Measurements from ENCODE around the gene PRKAG3.
A peak's percentile ranks its signal among the peaks of the same experiment; 100 is the strongest.
"Not testable (repeated sequence)": the region's sequence is repeated elsewhere in the genome, so short reads cannot be mapped to it uniquely, and the experiment has no call there.

PRKAG3 gene

DNA sequence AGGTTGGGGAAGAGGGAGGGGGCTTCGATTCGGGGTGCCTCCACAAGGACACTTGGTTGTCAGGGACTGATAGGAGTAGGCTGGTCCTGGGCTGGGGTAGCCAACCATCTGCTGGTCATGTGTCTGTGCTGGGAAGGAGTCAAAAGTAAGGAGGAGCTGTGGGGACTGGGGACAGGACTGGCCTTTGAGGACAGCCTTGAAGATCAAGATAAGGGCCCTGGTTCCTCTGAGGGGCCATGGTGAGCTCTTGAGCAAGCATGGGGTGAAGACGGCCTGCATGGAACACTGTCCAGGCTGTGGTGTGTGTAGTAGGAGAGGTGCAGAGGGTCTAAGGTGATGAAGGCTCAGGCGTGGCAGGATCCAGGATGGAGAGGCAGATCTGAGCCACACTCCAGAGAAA lies 47.9 kb downstream of the PRKAG3 start:
- Histone ChIP-seq H3K9me3 (replicated peaks in 1 of 11) (peaks cover 0 to 18% (median under 1%) of the 10 kb centered on the region in 11 experiments; a peak in 9 of 22 replicates), H3K9ac (no peak overlapping the region), H4K20me1 (no peaks in the 10 kb centered on the region), H3K27me3 (0 out of 22 replicates have a peak, but pooled peaks cover 0 to 3% (median 0%) of the 10 kb centered on the region in 11 experiments), H3K4me3 (no peak overlapping the region), H3K4me2 (no peak overlapping the region), H3K36me3 (peaks cover 0 to 7% (median 0%) of the 10 kb centered on the region in 11 experiments; a peak in 5 of 22 replicates), H3K27ac (no peak overlapping the region), H3K4me1 (peaks cover 0 to 9% (median 0%) of the 10 kb centered on the region in 10 experiments; a peak in 2 of 20 replicates)
- TF ChIP-seq Cebpa-rat (IDR thresholded peaks at IDR 0.05), result no peak

DNA sequence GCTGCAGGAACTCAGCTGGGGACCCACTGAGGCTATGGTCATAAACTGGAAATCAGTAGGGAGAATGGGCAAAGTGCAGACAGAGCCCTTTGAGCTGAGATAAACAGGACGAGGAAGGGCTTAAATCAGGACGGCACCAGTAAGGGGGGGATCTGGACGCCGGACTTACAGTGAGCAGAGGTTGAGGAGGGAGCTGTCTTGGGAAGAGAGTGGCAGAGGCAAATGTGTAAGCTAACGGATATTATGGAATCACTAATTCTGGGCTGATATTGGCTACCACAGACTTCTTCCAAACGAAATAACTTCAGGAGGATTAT lies 49.1 kb downstream of the PRKAG3 start:
- no peak for TF ChIP-seq Cebpa-rat (IDR thresholded peaks at IDR 0.05)
- Histone ChIP-seq H3K4me2 (no peak overlapping the region), H3K36me3 (peaks cover 5 to 14% (median 7%) of the 10 kb centered on the region in 11 experiments; a peak in 17 of 22 replicates), H3K9me3 (replicated peaks in 1 of 11) (peaks cover 6 to 24% (median 11%) of the 10 kb centered on the region in 11 experiments), H3K27ac (no peak overlapping the region), H3K4me1 (peaks cover 0 to 9% (median 0%) of the 10 kb centered on the region in 10 experiments; a peak in 2 of 20 replicates), H3K27me3 (no peaks in the 10 kb centered on the region), H3K4me3 (no peak overlapping the region), H4K20me1 (no peaks in the 10 kb centered on the region), H3K9ac (no peak overlapping the region)

DNA sequence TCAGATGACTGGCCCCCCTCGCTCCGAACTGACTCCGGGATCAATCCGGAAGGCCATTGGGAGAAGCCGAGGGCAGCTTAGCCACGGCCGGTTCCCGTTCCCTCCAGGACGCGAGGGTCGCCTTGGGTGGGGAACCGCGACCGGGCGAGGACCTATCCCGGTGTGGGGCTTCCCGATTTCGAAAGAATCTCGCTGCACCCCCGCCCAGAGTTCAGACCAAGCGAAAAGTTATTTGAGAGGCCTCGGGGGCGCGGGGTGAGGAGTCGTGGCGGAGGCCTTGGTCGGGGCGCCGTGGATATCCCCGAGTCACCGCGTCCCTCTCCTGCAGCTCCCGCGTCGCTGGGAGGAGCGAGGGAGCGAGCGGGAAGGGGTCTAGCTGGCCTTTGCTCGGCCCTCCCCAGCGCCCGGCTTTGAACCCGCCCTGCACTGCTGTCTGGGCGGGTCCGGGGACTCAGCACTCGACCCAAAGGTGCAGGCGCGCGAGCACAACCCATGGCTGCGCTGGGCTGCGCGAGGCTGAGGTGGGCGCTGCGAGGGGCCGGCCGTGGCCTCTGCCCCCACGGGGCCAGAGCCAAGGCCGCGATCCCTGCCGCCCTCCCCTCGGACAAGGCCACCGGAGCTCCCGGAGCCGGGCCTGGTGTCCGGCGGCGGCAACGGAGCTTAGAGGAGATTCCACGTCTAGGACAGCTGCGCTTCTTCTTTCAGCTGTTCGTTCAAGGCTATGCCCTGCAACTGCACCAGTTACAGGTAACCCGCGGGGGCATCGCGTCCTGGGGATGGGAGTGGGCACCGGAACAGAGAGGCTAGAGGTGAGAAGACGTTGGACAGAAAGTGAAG lies 49.7 kb downstream of the PRKAG3 start, which contains the start of gene CYP27A1:
CYP27A1 (plus strand) TSS at position 457 of the 837 bp plus-strand sequence; CDS start at position 493, 36 bp downstream.
- Histone ChIP-seq H3K36me3 (peaks cover 6 to 19% (median 12%) of the 10 kb centered on the region in 11 experiments; a peak in 17 of 22 replicates), H3K4me3 (no peak within 1 kb of the TSS), H3K4me2 (no peak within 1 kb of the TSS), H3K4me1 (peaks cover 0 to 9% (median 0%) of the 10 kb centered on the region in 10 experiments; a peak in 2 of 20 replicates), H3K9ac (no peak within 1 kb of the TSS), H3K27me3 (no peaks in the 10 kb centered on the region), H3K9me3 (replicated peaks in 1 of 11) (peaks cover 12 to 30% (median 17%) of the 10 kb centered on the region in 11 experiments), H4K20me1 (no peaks in the 10 kb centered on the region), H3K27ac (no peak within 1 kb of the TSS)
- no peak for TF ChIP-seq Cebpa-rat (IDR thresholded peaks at IDR 0.05)

DNA sequence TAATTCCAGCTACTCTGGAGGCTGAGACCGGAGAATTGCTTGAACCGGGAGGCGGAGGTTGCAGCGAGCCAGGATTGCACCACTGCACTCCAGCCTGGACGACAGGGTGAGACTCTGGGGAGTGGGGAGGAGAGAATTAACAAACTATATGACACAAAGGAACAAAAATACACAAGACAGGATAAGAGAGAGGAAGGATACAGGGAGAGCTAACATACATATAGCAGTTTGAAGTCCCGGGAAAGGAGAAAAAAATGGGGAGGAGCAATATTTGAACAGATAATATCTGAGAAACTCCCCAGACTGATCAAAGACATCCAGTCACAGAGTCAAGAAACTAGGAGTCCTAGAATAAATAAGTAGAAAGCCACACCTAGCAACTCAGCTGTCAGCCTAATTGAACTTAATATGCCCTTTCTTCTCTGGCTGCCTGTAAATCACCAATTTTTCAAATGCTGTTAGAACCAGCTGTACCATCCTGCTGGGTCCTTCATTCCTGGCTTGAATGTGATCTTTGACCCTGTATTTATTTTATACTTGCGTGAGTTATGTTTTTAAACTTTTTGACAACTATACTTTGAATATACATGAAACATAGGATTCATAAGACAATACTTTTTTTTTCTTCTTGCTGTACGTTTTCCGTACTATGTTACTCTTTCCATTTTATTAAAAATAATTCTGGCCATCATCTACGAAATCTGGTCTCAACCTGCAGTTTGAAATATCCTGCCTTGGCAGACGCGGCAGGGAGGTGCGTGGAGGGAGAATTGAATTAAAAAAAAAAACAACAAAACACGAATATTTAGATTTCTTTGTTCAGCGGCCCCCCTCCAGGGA lies 50.5 kb downstream of the PRKAG3 start:
- no peak overlapping the region for H3K4me3 ChIP-seq

DNA sequence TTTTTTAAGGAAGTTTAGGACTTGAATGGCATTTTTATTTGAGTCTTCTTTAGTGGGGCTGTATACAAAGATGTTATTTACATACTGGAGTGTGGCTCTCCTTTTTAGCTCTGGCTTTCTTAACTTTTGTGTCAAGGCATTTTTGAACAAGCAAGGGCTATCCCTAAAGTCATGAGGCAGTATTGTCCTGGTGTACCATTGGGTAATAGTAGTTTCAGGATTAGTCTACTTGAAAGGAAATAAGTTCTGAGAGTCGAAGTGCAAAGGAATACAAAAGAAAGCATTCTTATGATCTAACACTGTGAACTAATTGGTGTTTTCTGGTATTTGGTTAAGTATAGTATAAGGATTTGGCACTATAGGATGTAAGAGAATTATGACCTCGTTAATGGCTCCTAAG lies 51.6 kb downstream of the PRKAG3 start:
- no peak for TF ChIP-seq Cebpa-rat (IDR thresholded peaks at IDR 0.05)
- Histone ChIP-seq H3K9ac (no peak overlapping the region), H3K4me3 (no peak overlapping the region), H4K20me1 (no peaks in the 10 kb centered on the region), H3K9me3 (replicated peaks in 1 of 11) (peaks cover 23 to 48% (median 36%) of the 10 kb centered on the region in 11 experiments), H3K4me2 (0 out of 22 replicates have a peak overlapping the region, but pooled peaks of 2 of the 11 experiments have one; percentile 9 to 17), H3K27me3 (no peaks in the 10 kb centered on the region), H3K36me3 (peaks cover 13 to 34% (median 23%) of the 10 kb centered on the region in 11 experiments; a peak in 20 of 22 replicates), H3K27ac (no peak overlapping the region), H3K4me1 (peaks cover 0 to 9% (median 0%) of the 10 kb centered on the region in 10 experiments; a peak in 4 of 20 replicates)

More for the DNA sequence above, 50.5 kb downstream of the PRKAG3 start:
- H3K27ac ChIP-seq, result no peak overlapping the region
- H4K20me1 ChIP-seq, result no peaks in the 10 kb centered on the region
- peaks cover 13 to 28% (median 20%) of the 10 kb centered on the region in 11 experiments; a peak in 19 of 22 replicates for H3K36me3 ChIP-seq
- TF ChIP-seq Cebpa-rat (IDR thresholded peaks at IDR 0.05), result no peak
- no peak overlapping the region for H3K4me2 ChIP-seq
- H3K9me3 ChIP-seq (replicated peaks in 1 of 11), result peaks cover 20 to 38% (median 26%) of the 10 kb centered on the region in 11 experiments
- peaks cover 0 to 16% (median 0%) of the 10 kb centered on the region in 10 experiments; a peak in 4 of 20 replicates for H3K4me1 ChIP-seq
- H3K9ac ChIP-seq, result no peak overlapping the region
- H3K27me3 ChIP-seq, result no peaks in the 10 kb centered on the region

DNA sequence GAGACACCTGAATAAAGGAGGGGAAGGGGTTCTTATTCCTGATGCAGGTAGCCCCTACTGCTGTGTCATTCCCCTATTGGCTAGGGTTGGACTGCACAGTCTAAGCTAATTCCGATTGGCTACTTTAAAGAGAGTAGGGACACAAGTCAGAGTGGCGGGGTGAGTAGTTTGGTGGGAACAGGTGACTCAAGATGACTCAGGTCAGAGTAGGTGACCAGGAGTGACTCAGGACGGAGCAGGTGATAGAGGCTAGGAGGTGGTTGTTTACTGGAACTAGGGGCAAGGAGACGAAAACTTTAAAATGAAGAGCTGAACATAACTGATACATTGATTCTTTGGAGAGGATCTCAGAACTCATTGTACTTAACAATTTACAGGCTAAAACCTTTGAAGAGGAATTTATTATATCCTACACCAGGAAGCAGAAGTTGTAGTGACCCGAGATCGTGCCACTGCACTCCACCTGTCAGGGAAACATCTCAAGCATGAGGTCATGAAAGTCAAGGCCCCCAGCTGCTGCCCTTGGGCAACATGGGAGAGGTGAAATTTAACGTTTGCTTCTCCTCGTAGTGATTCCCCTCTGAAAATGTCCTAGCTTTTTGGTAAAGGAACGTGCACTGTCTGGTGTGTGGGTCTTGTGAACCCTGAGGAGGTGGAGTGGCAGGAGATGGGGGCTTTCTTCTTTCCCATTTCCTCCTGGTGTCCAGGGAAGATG lies 54.2 kb downstream of the PRKAG3 start:
- H3K9ac ChIP-seq, result no peak overlapping the region
- H3K4me2 ChIP-seq, result no peak overlapping the region
- no peak overlapping the region for H3K4me3 ChIP-seq
- peaks cover 23 to 67% (median 43%) of the 10 kb centered on the region in 11 experiments for H3K9me3 ChIP-seq (replicated peaks in 1 of 11)
- peaks cover 13 to 51% (median 33%) of the 10 kb centered on the region in 11 experiments; a peak in 21 of 22 replicates for H3K36me3 ChIP-seq
- H3K27ac ChIP-seq, result no peak overlapping the region
- H3K27me3 ChIP-seq, result no peaks in the 10 kb centered on the region
- peaks cover 0 to 9% (median 0%) of the 10 kb centered on the region in 10 experiments; a peak in 3 of 20 replicates for H3K4me1 ChIP-seq
- TF ChIP-seq Cebpa-rat (IDR thresholded peaks at IDR 0.05), result no peak
- H4K20me1 ChIP-seq, result no peaks in the 10 kb centered on the region

DNA sequence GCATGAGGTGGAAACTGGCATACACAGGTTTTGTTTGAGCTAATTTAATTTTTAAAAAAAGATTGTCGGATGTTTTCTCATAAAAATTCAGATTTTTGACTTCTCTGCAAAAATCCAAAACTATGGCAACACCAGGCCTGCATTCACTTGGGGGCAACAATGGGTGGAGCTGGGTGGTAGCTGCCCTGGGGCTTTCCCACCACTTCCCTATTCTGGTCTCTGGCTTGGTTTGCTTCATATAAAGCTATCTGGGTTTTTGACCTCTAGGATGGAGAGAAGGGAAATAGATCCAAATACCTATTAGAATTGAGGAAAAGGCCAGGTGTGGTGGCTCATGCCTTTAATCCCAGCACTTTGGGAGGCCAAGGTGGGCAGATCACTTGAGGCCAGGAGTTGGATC lies 55.1 kb downstream of the PRKAG3 start:
- Histone ChIP-seq H3K27ac (no peak overlapping the region), H3K36me3 (peaks cover 13 to 51% (median 32%) of the 10 kb centered on the region in 11 experiments; a peak in 21 of 22 replicates), H3K9me3 (replicated peaks in 1 of 11) (peaks cover 23 to 64% (median 43%) of the 10 kb centered on the region in 11 experiments), H3K4me2 (peak overlapping the region in 1 of 11 experiments; percentile 32; a peak in 1 of 22 replicates), H3K9ac (no peak overlapping the region), H3K27me3 (no peaks in the 10 kb centered on the region), H4K20me1 (no peaks in the 10 kb centered on the region), H3K4me3 (no peak overlapping the region), H3K4me1 (peaks cover 0 to 9% (median 0%) of the 10 kb centered on the region in 10 experiments; a peak in 3 of 20 replicates)
- no peak for TF ChIP-seq Cebpa-rat (IDR thresholded peaks at IDR 0.05)

DNA sequence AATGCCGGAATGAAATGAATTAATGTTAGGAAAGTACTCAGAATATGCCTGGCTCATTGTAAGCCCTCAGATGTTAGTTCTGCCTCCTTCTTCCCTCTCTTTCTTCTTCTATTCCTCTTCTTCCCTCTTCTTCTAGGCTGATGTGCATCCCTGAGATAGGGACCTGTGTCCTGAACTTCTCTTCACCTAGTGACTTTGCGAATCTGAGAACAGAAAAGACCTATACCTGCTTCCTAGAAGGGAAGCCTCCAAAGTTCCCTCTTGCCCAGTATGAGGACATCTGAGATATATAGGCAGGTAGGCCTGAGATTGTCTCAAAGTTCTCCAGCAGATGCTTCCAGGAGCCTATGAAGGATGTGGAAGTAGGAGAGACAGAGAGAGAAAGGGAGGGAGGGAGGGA lies 57.7 kb downstream of the PRKAG3 start:
- no peak for TF ChIP-seq Cebpa-rat (IDR thresholded peaks at IDR 0.05)
- H3K4me3 ChIP-seq, result no peak overlapping the region
- peaks cover 23 to 60% (median 43%) of the 10 kb centered on the region in 11 experiments for H3K9me3 ChIP-seq (replicated peaks in 1 of 11)

DNA sequence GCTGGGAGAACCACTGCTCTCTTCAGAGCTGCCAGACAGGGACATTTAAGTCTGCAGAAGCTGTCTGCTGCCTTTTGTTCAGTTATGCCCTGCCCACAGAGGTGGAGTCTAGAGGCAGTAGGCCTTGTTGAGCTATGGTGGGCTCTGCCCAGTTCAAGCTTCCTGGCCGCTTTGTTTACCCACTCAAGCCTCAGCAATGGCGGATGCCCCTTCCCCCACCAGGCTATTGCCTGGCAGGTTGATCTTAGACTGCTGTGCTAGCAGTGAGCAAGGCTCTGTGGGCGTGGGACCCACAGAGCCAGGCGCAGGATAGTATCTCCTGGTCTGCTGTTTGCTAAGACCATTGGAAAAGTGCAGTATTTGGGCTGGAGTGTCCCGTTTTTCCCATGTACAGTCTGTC lies 58.8 kb downstream of the PRKAG3 start:
- not testable (repeated sequence) for H4K20me1 ChIP-seq, H3K4me2 ChIP-seq, H3K27me3 ChIP-seq, H3K27ac ChIP-seq, H3K9ac ChIP-seq, H3K4me3 ChIP-seq
- peaks cover 20 to 49% (median 36%) of the 10 kb centered on the region in 11 experiments for H3K9me3 ChIP-seq (replicated peaks in 1 of 11)
- H3K36me3 ChIP-seq, result peaks cover 10 to 47% (median 30%) of the 10 kb centered on the region in 11 experiments; a peak in 21 of 22 replicates
- peaks cover 0 to 18% (median 0%) of the 10 kb centered on the region in 10 experiments; a peak in 3 of 20 replicates for H3K4me1 ChIP-seq

More for the DNA sequence above, 57.7 kb downstream of the PRKAG3 start:
- H3K4me2 ChIP-seq, result no peak overlapping the region
- H3K27me3 ChIP-seq, result no peaks in the 10 kb centered on the region
- no peaks in the 10 kb centered on the region for H4K20me1 ChIP-seq
- H3K4me1 ChIP-seq, result peaks cover 0 to 9% (median 0%) of the 10 kb centered on the region in 10 experiments; a peak in 3 of 20 replicates
- H3K9ac ChIP-seq, result no peak overlapping the region
- H3K36me3 ChIP-seq, result peaks cover 13 to 51% (median 32%) of the 10 kb centered on the region in 11 experiments; a peak in 21 of 22 replicates
- no peak overlapping the region for H3K27ac ChIP-seq

Data from BLaER1 treated with 17β-estradiol and CSF1 and Interleukin-3, amounts not matched to agents 10 nM and 100 nM (cell line).